HL-60/S4 treated with phorbol 12-myristate 13-acetate at 8.2 ng/mL for 4 days and 3 days (cell line): ENCODE measurements around the gene ALOX15B.

Source experiments
- in situ Hi-C: fragments of 300-500 bp; cut with MboI; formaldehyde crosslinking; loops from 2 replicates; pipeline ENCODE4 v1.15.0; 2022; ENCODE audit warnings: low sequenced_read_pairs

ALOX15B gene, protein sequence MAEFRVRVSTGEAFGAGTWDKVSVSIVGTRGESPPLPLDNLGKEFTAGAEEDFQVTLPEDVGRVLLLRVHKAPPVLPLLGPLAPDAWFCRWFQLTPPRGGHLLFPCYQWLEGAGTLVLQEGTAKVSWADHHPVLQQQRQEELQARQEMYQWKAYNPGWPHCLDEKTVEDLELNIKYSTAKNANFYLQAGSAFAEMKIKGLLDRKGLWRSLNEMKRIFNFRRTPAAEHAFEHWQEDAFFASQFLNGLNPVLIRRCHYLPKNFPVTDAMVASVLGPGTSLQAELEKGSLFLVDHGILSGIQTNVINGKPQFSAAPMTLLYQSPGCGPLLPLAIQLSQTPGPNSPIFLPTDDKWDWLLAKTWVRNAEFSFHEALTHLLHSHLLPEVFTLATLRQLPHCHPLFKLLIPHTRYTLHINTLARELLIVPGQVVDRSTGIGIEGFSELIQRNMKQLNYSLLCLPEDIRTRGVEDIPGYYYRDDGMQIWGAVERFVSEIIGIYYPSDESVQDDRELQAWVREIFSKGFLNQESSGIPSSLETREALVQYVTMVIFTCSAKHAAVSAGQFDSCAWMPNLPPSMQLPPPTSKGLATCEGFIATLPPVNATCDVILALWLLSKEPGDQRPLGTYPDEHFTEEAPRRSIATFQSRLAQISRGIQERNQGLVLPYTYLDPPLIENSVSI

DNA sequence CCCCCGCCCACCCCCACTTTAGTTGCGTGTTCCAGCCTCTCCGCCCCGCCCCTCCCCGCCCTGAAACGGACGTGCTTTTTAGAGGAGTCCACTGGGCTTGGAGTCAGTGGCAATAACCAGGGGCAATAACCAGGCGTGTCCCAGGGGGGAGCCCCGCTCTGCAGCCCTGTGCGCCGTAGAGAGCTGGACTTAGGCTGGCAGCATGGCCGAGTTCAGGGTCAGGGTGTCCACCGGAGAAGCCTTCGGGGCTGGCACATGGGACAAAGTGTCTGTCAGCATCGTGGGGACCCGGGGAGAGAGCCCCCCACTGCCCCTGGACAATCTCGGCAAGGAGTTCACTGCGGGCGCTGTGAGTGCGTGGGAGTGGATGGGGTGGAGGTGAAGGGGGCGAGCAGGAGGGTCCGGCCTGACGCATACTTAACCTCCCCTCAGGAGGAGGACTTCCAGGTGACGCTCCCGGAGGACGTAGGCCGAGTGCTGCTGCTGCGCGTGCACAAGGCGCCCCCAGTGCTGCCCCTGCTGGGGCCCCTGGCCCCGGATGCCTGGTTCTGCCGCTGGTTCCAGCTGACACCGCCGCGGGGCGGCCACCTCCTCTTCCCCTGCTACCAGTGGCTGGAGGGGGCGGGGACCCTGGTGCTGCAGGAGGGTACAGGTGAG is at the start of gene ALOX15B:
Gene ALOX15B, plus strand, starts transcription at position 106 of the 657 bp plus-strand sequence. Its CDS starts 97 bp downstream, at position 203.
- in situ Hi-C loops: no loop called here

DNA sequence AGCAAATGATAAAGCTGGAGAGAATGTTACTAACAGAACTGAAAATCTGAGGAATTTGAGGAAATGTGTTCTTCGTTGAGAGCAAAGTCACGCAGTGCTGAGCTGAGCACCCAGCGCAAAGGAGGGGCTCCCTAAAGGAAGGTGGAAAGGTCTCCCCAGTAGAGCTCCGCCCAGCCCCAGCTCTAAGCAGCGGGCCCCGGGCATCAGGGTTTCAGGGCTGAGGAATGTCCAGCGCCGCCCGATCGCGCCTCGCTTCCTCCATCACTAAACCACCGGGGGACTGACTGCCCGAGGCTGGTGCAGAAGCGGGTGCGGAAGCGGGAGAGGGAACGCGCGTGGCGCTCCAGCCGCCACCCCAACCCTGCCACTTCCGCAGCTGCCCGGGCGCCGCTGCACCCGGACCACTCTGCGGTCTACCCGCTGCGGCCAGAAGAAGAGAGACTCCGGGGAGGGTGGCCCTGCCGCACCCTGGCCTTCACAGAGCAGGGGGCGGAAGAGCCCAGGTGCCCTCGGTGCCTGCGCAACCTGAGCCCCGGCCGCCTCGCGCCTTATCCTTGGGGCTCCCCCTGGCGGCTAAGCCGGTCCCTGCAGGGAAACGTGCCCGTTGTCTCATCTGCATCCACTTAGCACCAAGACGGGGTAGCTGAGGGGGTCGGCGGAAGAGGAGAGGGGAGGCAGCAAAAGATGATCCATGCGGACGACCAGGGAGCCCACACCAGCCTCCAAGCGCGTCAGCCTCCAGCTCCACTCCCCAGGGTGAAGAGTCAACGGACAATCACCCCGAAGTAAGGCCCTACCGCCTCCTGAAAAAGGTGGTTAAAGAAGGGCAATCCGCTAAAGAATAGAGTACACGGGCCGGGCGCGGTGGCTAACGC is 48.8 kb upstream of the ALOX15B start:
- in situ Hi-C loops: loop anchor here (10.0 kb wide), 1 partner anchor 75 kb away; the partner anchor contains the start of gene RNF227

DNA sequence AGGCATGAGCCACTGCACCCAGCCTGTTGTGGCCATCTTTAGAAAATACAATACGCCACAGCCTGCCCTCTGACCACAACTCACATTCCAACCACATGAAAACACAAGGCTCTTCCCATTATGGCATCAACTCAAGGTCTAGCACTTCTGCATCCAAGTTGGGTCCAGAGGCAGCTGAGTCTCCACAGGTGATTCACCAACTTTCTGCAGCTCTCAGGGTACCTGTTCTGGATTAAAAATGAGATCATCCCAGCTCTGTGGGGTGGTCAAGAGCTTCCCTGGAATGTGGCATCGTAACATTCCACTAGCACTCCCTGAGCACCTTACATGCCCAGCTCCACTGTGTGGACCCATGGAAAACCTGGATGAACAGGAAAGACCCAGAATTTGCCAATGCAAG is 46.3 kb upstream of the ALOX15B start:
- in situ Hi-C loops: loop anchor here (10.0 kb wide), 1 partner anchor 78 kb away; the partner anchor contains the start of gene RNF227

DNA sequence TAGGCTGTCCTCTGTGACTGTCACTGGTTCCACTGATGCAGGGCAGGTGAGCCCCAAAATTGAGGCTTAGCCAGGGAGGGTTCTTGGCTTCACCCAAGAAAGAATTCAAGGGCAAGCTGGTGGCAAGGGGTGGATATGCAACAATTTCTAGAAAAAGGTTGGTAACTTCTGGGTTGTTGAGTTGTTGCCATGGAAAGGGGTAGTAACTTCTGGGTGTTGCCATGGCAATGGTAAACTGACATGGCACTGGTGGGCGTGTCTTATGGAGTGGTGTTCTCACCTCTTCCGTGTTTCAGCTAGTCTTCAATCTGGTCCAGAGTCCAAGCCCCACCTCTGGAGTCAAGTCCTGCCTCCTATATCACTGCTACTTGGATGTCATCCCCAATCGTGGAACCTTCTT is 45.9 kb upstream of the ALOX15B start:
- in situ Hi-C loops: loop anchor here (10.0 kb wide), 1 partner anchor 78 kb away; the partner anchor contains the start of gene RNF227

DNA sequence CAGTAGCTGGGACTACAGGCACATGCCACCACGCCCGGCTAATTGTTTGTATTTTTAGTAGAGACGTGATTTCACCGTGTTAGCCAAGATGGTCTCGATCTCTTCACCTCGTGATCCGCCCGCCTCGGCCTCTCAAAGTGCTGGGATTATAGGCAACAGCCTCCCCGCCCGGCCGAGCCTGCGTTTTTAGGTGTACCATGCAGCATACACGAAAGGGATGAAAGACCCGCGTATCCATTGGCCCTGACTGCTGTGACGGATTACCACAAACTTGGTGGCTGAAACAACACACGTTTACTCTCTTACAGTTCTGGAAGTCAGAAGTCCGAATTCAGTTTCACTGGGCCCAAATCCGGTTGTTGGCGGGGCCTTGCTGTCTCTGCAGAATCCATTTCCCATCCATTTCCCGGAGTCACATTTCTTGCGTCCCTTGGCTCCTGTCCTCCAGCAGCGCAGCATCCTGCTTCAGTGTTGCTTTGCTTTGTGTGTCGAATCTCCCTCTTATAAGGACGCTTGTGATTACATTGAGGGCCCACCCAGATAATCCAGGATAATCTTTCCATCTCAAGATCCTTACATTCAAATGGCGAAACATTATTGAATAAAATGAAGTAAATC is 44.8 kb upstream of the ALOX15B start:
- in situ Hi-C loops: loop anchor here (10.0 kb wide), 1 partner anchor 79 kb away; the partner anchor contains the start of gene RNF227

DNA sequence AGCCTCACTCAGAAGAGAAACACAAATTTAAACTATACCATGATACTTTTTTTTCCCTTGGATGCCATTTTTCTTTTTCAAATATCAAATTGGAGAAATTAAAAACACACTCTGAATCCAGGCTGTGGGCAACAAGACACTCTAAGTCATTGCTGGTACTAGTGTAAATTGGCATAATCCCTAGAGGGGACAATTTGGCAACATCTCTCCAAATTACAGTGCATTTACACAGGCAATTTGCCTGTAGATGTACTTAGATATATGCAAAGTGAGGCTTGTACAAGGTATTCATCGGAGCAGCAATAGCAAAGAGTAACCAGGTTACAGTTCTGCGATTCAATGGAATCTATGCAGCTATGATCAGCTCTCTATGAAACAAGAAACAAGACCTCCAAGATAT is 43.1 kb upstream of the ALOX15B start:
- in situ Hi-C loops: loop anchor here (10.0 kb wide), 1 partner anchor 81 kb away; the partner anchor contains the start of gene RNF227

DNA sequence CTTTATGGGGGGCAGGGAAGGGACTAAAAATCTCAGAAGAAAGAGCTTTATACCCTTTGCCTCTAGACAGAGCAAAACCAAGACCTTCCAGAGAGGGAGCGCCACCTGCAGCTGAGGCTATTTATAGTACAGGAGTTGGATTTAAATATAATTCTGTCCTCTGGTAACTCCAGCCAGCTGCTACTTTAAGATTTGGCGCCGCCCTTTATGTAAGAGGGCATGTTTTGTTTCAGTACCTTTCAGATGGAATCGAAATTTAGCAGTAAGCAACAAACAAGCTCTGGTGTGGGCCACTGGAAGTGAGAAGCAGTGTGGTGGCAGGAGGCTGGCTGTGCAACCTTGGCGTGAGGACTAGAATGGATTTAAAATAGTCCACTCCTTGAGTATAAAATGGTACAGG is 41.7 kb upstream of the ALOX15B start:
- in situ Hi-C loops: loop anchor here (10.0 kb wide), 1 partner anchor 82 kb away; the partner anchor contains the start of gene RNF227

DNA sequence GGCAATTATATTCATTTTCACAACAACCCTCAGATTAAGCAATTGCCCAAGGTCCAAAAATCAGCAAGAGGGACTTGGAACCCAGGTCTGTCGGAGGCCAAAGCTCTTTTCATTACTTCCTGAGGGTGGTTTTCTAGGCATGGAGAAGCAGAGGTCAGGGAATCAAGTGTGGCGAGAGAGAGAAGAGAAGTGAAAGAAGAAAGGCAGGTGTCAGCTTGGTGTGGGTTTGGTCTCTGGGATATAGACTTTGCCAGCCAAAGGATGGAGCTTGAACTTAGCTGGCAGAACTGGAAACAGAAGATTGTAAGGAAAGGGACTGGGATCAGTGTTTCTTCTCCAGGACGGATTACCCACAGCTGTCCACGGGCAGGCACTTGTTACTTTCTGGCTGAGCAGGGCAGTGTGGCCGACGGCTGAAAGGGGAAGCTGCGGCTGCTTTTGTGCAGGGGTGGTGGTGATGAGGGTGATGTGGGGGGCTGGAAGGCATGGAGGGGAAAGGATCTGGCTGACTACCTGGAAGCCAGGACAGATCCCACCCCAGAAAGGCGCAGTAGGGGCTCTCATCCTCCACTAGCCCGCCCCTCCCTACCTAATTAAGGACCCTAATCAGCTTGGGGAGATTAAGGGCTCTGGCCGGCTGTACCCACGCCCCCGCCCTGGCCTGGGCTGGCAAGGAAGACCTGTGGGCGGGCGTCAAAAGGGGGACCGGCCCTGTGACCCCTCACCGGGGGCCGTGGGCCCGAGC is 36.7 kb upstream of the ALOX15B start, which contains the start of gene GUCY2D:
Gene GUCY2D, plus strand, starts transcription at position 640 of the 745 bp plus-strand sequence. CDS start 433 bp downstream, outside the sequence.
- in situ Hi-C loops: no loop called here

DNA sequence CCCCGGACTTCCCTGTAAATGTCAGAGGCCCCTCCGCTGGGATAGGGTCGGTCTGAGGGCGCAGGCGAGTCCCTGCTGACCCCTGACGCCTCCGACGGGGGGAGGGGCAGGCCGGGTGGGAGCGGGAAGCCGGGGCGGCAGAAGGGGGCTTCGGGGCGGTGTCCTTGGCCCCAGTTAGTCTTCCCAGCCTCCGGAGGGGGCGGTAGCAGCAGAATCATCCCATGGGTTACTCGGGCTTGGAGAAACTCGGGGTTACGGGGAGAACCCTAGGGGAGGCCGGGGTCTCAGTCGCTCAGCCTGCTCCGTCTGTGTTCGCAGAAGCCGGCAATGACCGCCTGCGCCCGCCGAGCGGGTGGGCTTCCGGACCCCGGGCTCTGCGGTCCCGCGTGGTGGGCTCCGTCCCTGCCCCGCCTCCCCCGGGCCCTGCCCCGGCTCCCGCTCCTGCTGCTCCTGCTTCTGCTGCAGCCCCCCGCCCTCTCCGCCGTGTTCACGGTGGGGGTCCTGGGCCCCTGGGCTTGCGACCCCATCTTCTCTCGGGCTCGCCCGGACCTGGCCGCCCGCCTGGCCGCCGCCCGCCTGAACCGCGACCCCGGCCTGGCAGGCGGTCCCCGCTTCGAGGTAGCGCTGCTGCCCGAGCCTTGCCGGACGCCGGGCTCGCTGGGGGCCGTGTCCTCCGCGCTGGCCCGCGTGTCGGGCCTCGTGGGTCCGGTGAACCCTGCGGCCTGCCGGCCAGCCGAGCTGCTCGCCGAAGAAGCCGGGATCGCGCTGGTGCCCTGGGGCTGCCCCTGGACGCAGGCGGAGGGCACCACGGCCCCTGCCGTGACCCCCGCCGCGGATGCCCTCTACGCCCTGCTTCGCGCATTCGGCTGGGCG is 35.9 kb upstream of the ALOX15B start:
- in situ Hi-C loops: no loop called here

DNA sequence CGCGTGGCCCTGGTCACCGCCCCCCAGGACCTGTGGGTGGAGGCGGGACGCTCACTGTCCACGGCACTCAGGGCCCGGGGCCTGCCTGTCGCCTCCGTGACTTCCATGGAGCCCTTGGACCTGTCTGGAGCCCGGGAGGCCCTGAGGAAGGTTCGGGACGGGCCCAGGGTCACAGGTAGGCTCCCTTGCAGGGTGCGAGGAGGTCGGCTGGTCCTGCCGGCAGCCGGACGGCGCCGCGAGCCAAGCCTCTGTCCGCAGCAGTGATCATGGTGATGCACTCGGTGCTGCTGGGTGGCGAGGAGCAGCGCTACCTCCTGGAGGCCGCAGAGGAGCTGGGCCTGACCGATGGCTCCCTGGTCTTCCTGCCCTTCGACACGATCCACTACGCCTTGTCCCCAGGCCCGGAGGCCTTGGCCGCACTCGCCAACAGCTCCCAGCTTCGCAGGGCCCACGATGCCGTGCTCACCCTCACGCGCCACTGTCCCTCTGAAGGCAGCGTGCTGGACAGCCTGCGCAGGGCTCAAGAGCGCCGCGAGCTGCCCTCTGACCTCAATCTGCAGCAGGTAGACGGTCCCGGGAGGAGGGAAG is 35.2 kb upstream of the ALOX15B start:
- in situ Hi-C loops: no loop called here

DNA sequence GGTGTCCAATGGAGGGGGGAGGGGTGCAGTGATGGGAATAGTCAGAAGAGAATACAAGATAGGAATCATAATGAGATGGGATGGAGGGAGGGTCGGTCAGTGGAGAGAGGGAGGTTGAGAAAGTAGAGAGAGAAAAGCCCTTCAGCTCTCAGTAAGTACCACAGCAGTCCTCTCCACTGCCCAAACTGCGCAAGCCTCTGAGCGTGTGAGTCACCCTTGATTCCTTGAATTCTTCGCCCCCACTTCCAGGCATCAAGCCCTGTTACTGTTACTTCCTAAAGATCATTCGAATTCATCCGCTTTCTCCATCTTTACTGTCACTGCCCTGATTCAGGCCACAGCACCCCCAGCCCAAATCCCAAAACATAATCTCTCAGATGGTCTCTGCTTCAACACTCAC is 34.0 kb upstream of the ALOX15B start:
- in situ Hi-C loops: no loop called here

DNA sequence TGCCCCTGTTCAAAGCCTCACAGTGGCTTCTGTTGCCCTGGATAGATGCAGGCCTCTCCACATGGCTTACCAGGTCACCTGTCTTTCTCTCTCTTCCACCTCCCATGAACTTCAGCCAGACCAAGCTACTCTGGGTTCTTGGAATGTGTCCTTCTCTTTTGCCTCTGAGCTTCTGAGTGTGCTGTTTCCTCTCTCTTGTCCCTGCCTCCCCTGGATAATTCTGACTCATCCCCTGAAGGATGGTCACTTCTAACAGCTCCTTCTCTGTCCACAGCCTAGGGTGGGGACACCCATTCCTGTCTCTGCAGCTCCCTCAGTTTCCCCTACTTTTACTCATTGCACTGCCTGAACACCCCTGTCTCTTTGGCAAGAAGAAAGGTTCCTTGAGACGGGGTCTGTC is 33.5 kb upstream of the ALOX15B start:
- in situ Hi-C loops: no loop called here

DNA sequence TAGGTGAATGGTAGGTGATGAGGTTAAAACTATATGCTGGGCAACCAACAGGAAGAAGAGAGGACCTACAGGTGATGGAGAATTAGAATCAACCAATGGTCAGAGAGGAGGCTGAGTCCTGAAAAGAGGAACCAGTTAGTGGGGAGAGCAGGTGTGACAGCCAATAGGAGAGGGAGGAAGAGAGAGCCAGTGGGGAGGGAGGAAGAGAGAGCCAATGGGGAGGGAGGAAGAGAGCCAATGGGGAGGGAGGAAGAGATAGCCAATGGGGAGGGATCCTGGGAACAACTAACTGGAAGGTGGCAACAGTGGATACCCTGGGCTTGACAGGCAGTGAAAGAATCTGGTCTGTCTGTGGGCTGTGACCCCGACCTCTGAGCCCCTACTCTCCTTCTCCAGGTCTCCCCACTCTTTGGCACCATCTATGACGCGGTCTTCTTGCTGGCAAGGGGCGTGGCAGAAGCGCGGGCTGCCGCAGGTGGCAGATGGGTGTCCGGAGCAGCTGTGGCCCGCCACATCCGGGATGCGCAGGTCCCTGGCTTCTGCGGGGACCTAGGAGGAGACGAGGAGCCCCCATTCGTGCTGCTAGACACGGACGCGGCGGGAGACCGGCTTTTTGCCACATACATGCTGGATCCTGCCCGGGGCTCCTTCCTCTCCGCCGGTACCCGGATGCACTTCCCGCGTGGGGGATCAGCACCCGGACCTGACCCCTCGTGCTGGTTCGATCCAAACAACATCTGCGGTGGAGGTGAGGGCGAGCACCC is 32.7 kb upstream of the ALOX15B start:
- in situ Hi-C loops: no loop called here

DNA sequence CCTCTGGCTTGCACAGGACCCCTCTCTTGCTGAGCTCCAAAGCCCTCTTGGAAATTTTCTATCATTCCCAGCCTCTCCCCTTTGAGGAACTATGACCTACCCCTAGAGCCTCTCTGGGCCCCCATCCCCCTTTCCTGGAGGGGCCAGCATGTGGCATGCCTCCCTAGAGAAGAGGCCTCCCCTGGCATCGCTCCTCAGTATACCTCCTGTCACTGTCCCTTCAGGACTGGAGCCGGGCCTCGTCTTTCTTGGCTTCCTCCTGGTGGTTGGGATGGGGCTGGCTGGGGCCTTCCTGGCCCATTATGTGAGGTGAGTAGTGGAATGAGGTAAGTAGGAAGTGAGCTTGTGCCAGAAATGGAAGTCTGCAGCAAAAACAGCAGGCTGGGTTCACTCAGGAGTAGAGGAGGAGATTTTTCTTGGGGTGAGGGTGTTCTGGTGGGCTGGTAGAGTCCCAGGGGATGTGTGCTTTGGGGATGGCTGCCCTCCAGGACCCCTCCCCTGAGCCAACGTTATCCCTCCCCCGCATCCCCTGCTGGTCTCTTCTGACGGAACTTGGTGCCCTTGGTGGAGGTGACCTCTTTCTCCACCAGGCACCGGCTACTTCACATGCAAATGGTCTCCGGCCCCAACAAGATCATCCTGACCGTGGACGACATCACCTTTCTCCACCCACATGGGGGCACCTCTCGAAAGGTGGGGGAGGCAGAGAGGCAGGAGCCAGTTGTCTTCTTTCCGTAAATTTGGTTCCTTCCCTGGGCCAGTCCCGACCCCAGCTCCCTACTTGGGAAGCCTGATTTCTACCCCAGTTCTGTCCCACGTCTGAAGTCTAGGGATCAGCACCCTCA is 31.8 kb upstream of the ALOX15B start:
- in situ Hi-C loops: no loop called here

DNA sequence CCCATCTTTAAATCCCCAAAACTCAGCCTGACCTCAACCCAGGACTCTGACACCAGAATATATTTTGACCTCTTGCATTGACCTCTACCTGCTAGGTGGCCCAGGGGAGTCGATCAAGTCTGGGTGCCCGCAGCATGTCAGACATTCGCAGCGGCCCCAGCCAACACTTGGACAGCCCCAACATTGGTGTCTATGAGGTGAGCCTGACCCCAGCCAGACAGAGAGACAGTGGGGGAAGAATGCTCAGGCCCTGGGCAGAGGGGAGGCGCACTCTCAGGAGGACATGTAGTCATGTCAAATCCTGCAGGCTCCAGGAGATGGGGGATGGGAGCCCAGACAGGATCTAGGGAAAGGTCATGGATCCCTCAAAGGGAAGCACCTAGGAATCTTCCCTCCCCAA is 31.0 kb upstream of the ALOX15B start:
- in situ Hi-C loops: no loop called here

DNA sequence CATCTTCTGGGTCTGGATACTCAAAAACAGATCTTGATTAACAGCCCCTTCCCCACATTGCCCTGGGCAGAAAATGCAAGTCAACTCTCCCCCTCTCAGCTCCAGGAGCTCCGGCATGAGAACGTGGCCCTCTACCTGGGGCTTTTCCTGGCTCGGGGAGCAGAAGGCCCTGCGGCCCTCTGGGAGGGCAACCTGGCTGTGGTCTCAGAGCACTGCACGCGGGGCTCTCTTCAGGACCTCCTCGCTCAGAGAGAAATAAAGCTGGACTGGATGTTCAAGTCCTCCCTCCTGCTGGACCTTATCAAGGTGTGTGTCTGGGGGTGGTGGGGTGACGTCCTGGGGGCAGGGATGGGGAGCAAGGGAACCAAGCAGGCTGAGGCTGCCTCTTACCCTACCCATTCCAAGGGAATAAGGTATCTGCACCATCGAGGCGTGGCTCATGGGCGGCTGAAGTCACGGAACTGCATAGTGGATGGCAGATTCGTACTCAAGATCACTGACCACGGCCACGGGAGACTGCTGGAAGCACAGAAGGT is 26.7 kb upstream of the ALOX15B start:
- in situ Hi-C loops: no loop called here
